HepG2 (cell line): ENCODE results near the gene ERC1. TPM values are rescaled to one million over a fixed set of nuclear protein-coding genes. Genes with fewer than 3 reads are reported as not detected.

Experiments used
- ATAC-seq: fragments of 200-7000 bp; cut with Tn5 transposase; 3 replicates; pipeline ENCODE4 v1.9.1; 2020; ENCODE audit warnings: mild to moderate bottlenecking, moderate library complexity
- BruUV-seq: library from RNA; stranded (reverse); fragments of 400-500 nt; replicated peaks from 2 replicates; lab custom pipeline; 2021; lab: Mats Ljungman, UMichigan
- CTCF ChIA-PET: fragments of 300-600 bp; formaldehyde crosslinking; extraction: SDS; loops from one replicate; lab custom pipeline; 2021; ENCODE audit warnings: low total read pairs, inconsistent platforms, low intra/inter-chr PET ratio; lab: Yijun Ruan, JAX
- POLR2A ChIA-PET: fragments of 350-600 bp; sonication (Branson Sonifier 250); formaldehyde crosslinking; loops from one replicate; lab custom pipeline; 2020; ENCODE audit warnings: antibody characterized with exemption, inconsistent platforms; lab: Yijun Ruan, JAX
- DNase-seq: peaks from one replicate; pipeline ENCODE4 v3.0.0-alpha.2; 2015; ENCODE audit warnings: low spot score
- FAIRE-seq: peaks from 3 replicates; lab custom pipeline; 2011; peaks lifted over from hg19 to GRCh38; lab: Jason Lieb, UNC
- H2AFZ ChIP-seq: one replicate; pipeline ENCODE4 v1.6.1; 2011; ENCODE audit warnings: low read length, inconsistent platforms
- H3K27ac ChIP-seq: fragments of 300-600 bp; 3 replicates; pipeline ENCODE4 v1.8.0; 2011; ENCODE audit warnings: mixed run types, mild to moderate bottlenecking, mixed read lengths, low read length, inconsistent platforms; ENCODE audit not compliant: insufficient read depth; ENCODE audit errors: extremely low read length
- H3K27me3 ChIP-seq, 2 experiments: fragments of 200-600 bp in 1 of 2; 2 replicates in 1 of 2; 3 replicates in 1 of 2; pipeline versions ENCODE4 v1.6.0 to v1.8.0; 2011; ENCODE audit warnings: low read length in 2 of 2, mild to moderate bottlenecking in 2 of 2, moderate library complexity in 2 of 2, inconsistent platforms in 1 of 2; ENCODE audit not compliant: insufficient read depth in 2 of 2, control insufficient read depth in 1 of 2
- H3K36me3 ChIP-seq, 2 experiments: fragments of 200-600 bp in 1 of 2; replicated peaks in 1 of 2; 2 replicates in 1 of 2; 3 replicates in 1 of 2; pipeline versions ENCODE4 v1.5.1 to v1.8.0; 2011; ENCODE audit warnings: low read length in 2 of 2, inconsistent platforms in 1 of 2; ENCODE audit not compliant: insufficient read depth in 2 of 2, control insufficient read depth in 1 of 2
- H3K4me1 ChIP-seq: 2 replicates; pipeline ENCODE4 v1.5.1; 2012; ENCODE audit warnings: low read length, inconsistent platforms; ENCODE audit not compliant: insufficient read depth
- H3K4me2 ChIP-seq: 2 replicates; pipeline ENCODE4 v1.6.0; 2011; ENCODE audit warnings: low read depth, low read length, inconsistent platforms
- H3K4me3 ChIP-seq, 3 experiments: fragments of 200-600 bp in 1 of 3; sonication (generic), shearing (Covaris generic) in 1 of 3; replicated peaks in 1 of 3; 2 replicates each; pipeline ENCODE4 v1.5.1; 2011 to 2016; ENCODE audit warnings: low read length in 3 of 3, inconsistent platforms in 2 of 3, low read depth in 2 of 3, mild to moderate bottlenecking in 2 of 3, control low read depth in 1 of 3, mixed read lengths in 1 of 3; ENCODE audit not compliant: insufficient read depth in 1 of 3
- H3K79me2 ChIP-seq: one replicate; pipeline ENCODE4 v1.6.1; 2011; ENCODE audit warnings: low read length, inconsistent platforms; ENCODE audit not compliant: insufficient read depth
- H3K9ac ChIP-seq: 2 replicates; pipeline ENCODE4 v1.6.0; 2011; ENCODE audit warnings: mild to moderate bottlenecking, low read depth, low read length, inconsistent platforms; ENCODE audit not compliant: insufficient read depth
- H3K9me3 ChIP-seq: 2 replicates; pipeline ENCODE4 v1.5.1; 2012; ENCODE audit warnings: mild to moderate bottlenecking, low read length
- H4K20me1 ChIP-seq: 2 replicates; pipeline ENCODE4 v1.6.0; 2011; ENCODE audit warnings: inconsistent platforms, mild to moderate bottlenecking, low read length, moderate library complexity; ENCODE audit not compliant: insufficient read depth
- HINFP ChIP-seq: sonication (generic); formaldehyde crosslinking; IDR thresholded peaks from 2 replicates; pipeline ENCODE4 v1.4.0; 2020; ENCODE audit warnings: low read depth, mild to moderate bottlenecking, missing genetic modification reagents
- HMGA1 ChIP-seq: sonication (generic); formaldehyde crosslinking; conservative IDR thresholded peaks from 2 replicates; pipeline ENCODE4 v1.4.0; 2020; ENCODE audit warnings: missing genetic modification reagents
- HNRNPUL1 ChIP-seq: fragments of 200-400 bp; formaldehyde crosslinking; IDR thresholded peaks from 2 replicates; pipeline ENCODE4 v1.6.1; 2017; ENCODE audit warnings: low read depth, mild to moderate bottlenecking, low read length, moderate library complexity
- IRF1 ChIP-seq: sonication (generic); formaldehyde crosslinking; IDR thresholded peaks from 2 replicates; pipeline ENCODE4 v1.4.0; 2020; ENCODE audit warnings: low read depth, mild to moderate bottlenecking, missing genetic modification reagents
- MBD4 ChIP-seq: IDR thresholded peaks from 2 replicates; pipeline ENCODE4 v1.6.1; 2012; ENCODE audit warnings: low read length, inconsistent platforms, borderline replicate concordance
- PAX8 ChIP-seq: sonication (generic); formaldehyde crosslinking; IDR thresholded peaks from 2 replicates; pipeline ENCODE4 v1.8.0; 2022; ENCODE audit warnings: mild to moderate bottlenecking, missing genetic modification reagents, borderline replicate concordance
- TBP ChIP-seq: sonication (generic); formaldehyde crosslinking; IDR thresholded peaks from 2 replicates; pipeline ENCODE4 v1.5.0; 2020; ENCODE audit warnings: missing genetic modification reagents
- TFDP2 ChIP-seq: sonication (generic); formaldehyde crosslinking; IDR thresholded peaks from 2 replicates; pipeline ENCODE4 v1.4.0; 2020; ENCODE audit warnings: missing genetic modification reagents
- ZBTB3 ChIP-seq: sonication (generic); formaldehyde crosslinking; IDR thresholded peaks from 2 replicates; pipeline ENCODE4 v1.4.0; 2020; ENCODE audit warnings: low read depth, mild to moderate bottlenecking, moderate library complexity, missing genetic modification reagents, borderline replicate concordance
- ZNF746 ChIP-seq: sonication (generic); formaldehyde crosslinking; IDR thresholded peaks from 2 replicates; pipeline ENCODE4 v1.8.0; 2022; ENCODE audit warnings: mild to moderate bottlenecking, missing genetic modification reagents
- WGBS: methylation state at CpG from one replicate; pipeline ENCODE4 v1.1.6; 2017; ENCODE audit warnings: low lambda C conversion rate; 5-methylcytosine and 5-hydroxymethylcytosine counted together
- in situ Hi-C: cut with HindIII; loops from 2 replicates; pipeline ENCODE4 v1.10.0; 2017; ENCODE audit warnings: low pct_unique_long_range_greater_than_20kb; ENCODE audit not compliant: extremely low pct_ligation_motif_present
- intact Hi-C: fragments of 100-400 bp; cut with micrococcal nuclease; formaldehyde crosslinking; loops from one replicate; pipeline ENCODE4 v1.10.0; 2022; ENCODE audit not compliant: unreplicated experiment
- polyA plus RNA-seq, 8 experiments: library from polyadenylated mRNA; depleted of rRNA in 3 of 8; stranded (reverse) in 7 of 8; unstranded in 1 of 8; fragments of >200 nt; fragmentation: Illumina TruSeq in 4 of 8; extraction: Trizol in 4 of 8; gene quantifications; 2 replicates each; pipeline versions ENCODE4 v1.2.1 to v1.2.3, GENCODE V29; 2011 to 2016; ENCODE audit warnings: low read depth in 4 of 8, missing spikeins in 1 of 8, mixed read lengths in 1 of 8; ENCODE audit not compliant: insufficient read depth in 1 of 8
- total RNA-seq, 5 experiments: library from RNA; depleted of rRNA; stranded (reverse); fragments of >200 nt; fragmentation: Illumina TruSeq; extraction: Trizol; gene quantifications; 2 replicates each; pipeline ENCODE4 v1.2.3, GENCODE V29; 2016; ENCODE audit warnings: low read depth in 1 of 5
- TF ChIP-seq, protein P1 (sequence below): sonication (generic); formaldehyde crosslinking; IDR thresholded peaks from 2 replicates; pipeline ENCODE4 v1.8.0; 2022; ENCODE audit warnings: low read depth, missing genetic modification reagents

The ERC1 gene
- total and polyA plus RNA-seq, 2 of the 13 experiments (the other 11 are each of a cell fraction or from before 2014, with no cell fraction given) = 6.1 to 12.4 TPM

DNA sequence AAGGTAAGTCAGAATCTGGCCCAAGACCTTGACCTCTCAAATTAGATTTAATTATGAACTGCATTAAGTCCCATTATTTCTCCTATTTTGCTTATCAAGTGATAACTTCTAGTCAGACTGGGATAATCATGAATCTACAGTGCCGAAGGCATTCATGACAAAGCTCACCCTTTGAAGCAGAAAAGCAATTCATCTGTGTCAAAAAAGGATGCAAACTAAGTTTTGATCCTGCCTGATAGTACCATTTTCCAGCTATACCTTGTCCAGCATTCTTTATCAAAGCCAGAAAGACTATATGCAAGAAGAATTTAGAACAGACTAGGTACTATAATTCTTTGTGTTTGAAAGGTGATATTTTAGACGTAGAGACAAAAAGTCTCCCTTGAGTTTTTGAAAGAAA, 335.2 kb downstream of the ERC1 start:
- no peak for FAIRE-seq
- Histone ChIP-seq H3K9ac (no peak overlapping the region), H3K79me2 (no peaks in the 10 kb centered on the region), H3K4me3 (no peak overlapping the region), H2AFZ (no peak overlapping the region), H3K9me3 (no peaks in the 10 kb centered on the region), H3K4me1 (no peaks in the 10 kb centered on the region), H3K27ac (no peak overlapping the region)
- in situ Hi-C loops (no loop called here), intact Hi-C loops (no loop called here)
- 97% methylated on average over 2 of the region's 2 CpGs for WGBS
- no peak for ATAC-seq
- DNase-seq = no peak
- ChIA-PET CTCF (no interaction called here), POLR2A (no interaction called here)
- TF ChIP-seq TFDP2 (no peak), HINFP (no peak), IRF1 (CRISPR knock-in tag) (no peak), TBP (CRISPR knock-in tag) (no peak), HNRNPUL1 (no peak), MBD4 (no peak), ZBTB3 (CRISPR knock-in tag) (no peak), ZNF746 (CRISPR knock-in tag) (no peak), HMGA1 (no peak), PAX8 (CRISPR knock-in tag) (no peak)
- TF ChIP-seq, protein P1, sequence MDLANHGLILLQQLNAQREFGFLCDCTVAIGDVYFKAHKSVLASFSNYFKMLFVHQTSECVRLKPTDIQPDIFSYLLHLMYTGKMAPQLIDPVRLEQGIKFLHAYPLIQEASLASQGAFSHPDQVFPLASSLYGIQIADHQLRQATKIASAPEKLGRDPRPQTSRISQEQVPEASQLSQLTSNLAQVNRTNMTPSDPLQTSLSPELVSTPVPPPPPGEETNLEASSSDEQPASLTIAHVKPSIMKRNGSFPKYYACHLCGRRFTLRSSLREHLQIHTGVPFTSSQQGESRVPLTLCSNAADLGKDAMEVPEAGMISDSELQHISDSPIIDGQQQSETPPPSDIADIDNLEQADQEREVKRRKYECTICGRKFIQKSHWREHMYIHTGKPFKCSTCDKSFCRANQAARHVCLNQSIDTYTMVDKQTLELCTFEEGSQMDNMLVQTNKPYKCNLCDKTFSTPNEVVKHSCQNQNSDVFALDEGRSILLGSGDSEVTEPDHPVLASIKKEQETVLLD = no peak
- TF ChIP-seq, all 625 proteins: peak for 0
- 0 out of 5 replicates have a peak, but pooled peaks cover 0 to 3% of the 10 kb centered on the region in 2 experiments for H3K36me3 ChIP-seq
- no peak overlapping the region for H3K4me2 ChIP-seq
- BruUV-seq = no TSS peak
- no peaks in the 10 kb centered on the region for H4K20me1 ChIP-seq
- no peaks in the 10 kb centered on the region for H3K27me3 ChIP-seq
